Subcutaneous abdominal adipose tissue (tissue), 5 donors: Measurements from ENCODE around the gene ATP2B1.

ENCODE experiments used
- H3K27ac ChIP-seq: one replicate; pipeline ENCODE4 v1.7.0; 2013; ENCODE audit warnings: low read depth, mild to moderate bottlenecking, inconsistent platforms, low read length, moderate library complexity
- H3K27me3 ChIP-seq, 5 donors: one replicate each; pipeline ENCODE4 v1.7.0; 2013; ENCODE audit warnings: low read length in 5 of 5, inconsistent platforms in 1 of 5; ENCODE audit not compliant: control insufficient read depth in 5 of 5, insufficient read depth in 4 of 5
- H3K36me3 ChIP-seq, 5 donors: one replicate each; pipeline ENCODE4 v1.7.0; 2013; ENCODE audit warnings: low read length in 5 of 5; ENCODE audit not compliant: control insufficient read depth in 5 of 5, insufficient read depth in 5 of 5
- H3K4me1 ChIP-seq, 5 donors: one replicate each; pipeline ENCODE4 v1.7.0; 2013; ENCODE audit warnings: low read length in 5 of 5, mild to moderate bottlenecking in 3 of 5, moderate library complexity in 1 of 5; ENCODE audit not compliant: control insufficient read depth in 5 of 5, insufficient read depth in 5 of 5
- H3K4me3 ChIP-seq, 5 donors: one replicate each; pipeline ENCODE4 v1.7.0; 2013; ENCODE audit warnings: low read length in 5 of 5, low read depth in 1 of 5
- H3K9ac ChIP-seq, 5 donors: one replicate each; pipeline ENCODE4 v1.7.0; 2013; ENCODE audit warnings: low read length in 5 of 5, mild to moderate bottlenecking in 4 of 5, moderate library complexity in 3 of 5
- H3K9me3 ChIP-seq, 5 donors: one replicate each; pipeline ENCODE4 v1.7.0; 2013; ENCODE audit warnings: low read length in 5 of 5; ENCODE audit not compliant: control insufficient read depth in 5 of 5
- donor health status: healthy.
- donor health status: healthy.
- donor health status: healthy.
- donor health status: healthy.
- donor health status: healthy.

The ATP2B1 gene

GRCh38 chr12:89680409-89680808 lies 28.2 kb downstream of the ATP2B1 start:
- no peaks in the 10 kb centered on the region for H3K27me3 ChIP-seq
- peaks cover 0 to 4% (median 0%) of the 10 kb centered on the region in 5 donors for H3K36me3 ChIP-seq
- H3K4me1 ChIP-seq, result no peaks in the 10 kb centered on the region
- H3K4me3 ChIP-seq, result no peak overlapping the region
- H3K9me3 ChIP-seq, result peaks cover 0 to 28% (median 11%) of the 10 kb centered on the region in 5 donors
- H3K9ac ChIP-seq, result no peak overlapping the region
- H3K27ac ChIP-seq, result no peak overlapping the region

GRCh38 chr12:89679631-89680030 lies 29.0 kb downstream of the ATP2B1 start:
- Histone ChIP-seq H3K9ac (no peak overlapping the region), H3K36me3 (peaks cover 0 to 4% (median 0%) of the 10 kb centered on the region in 5 donors), H3K27me3 (no peaks in the 10 kb centered on the region), H3K4me1 (no peaks in the 10 kb centered on the region), H3K9me3 (peaks cover 0 to 28% (median 11%) of the 10 kb centered on the region in 5 donors), H3K27ac (no peak overlapping the region), H3K4me3 (no peak overlapping the region)

- Histone ChIP-seq H3K27ac (no peak overlapping the region), H3K27me3 (no peaks in the 10 kb centered on the region), H3K9ac (no peak overlapping the region), H3K36me3 (peaks cover 0 to 4% (median 0%) of the 10 kb centered on the region in 5 donors), H3K4me3 (no peak overlapping the region), H3K4me1 (no peaks in the 10 kb centered on the region), H3K9me3 (peaks cover 0 to 28% (median 11%) of the 10 kb centered on the region in 5 donors)
These were observed 30.4 kb downstream of the ATP2B1 start for GRCh38 chr12:89678225-89678624.

GRCh38 chr12:89676930-89677329 lies 31.7 kb downstream of the ATP2B1 start:
- no peaks in the 10 kb centered on the region for H3K27me3 ChIP-seq
- H3K36me3 ChIP-seq, result no peaks in the 10 kb centered on the region
- H3K27ac ChIP-seq, result no peak overlapping the region
- no peak overlapping the region for H3K4me3 ChIP-seq
- H3K9ac ChIP-seq, result no peak overlapping the region
- peaks cover 0 to 18% (median 11%) of the 10 kb centered on the region in 5 donors for H3K9me3 ChIP-seq
- no peaks in the 10 kb centered on the region for H3K4me1 ChIP-seq

GRCh38 chr12:89674326-89674942 lies 34.2 kb downstream of the ATP2B1 start:
- no peaks in the 10 kb centered on the region for H3K36me3 ChIP-seq
- no peaks in the 10 kb centered on the region for H3K4me1 ChIP-seq
- no peaks in the 10 kb centered on the region for H3K9me3 ChIP-seq
- H3K27ac ChIP-seq, result no peak overlapping the region
- H3K4me3 ChIP-seq, result no peak overlapping the region
- no peak overlapping the region for H3K9ac ChIP-seq
- no peaks in the 10 kb centered on the region for H3K27me3 ChIP-seq

GRCh38 chr12:89673603-89674002 lies 35.0 kb downstream of the ATP2B1 start:
- Histone ChIP-seq H3K9me3 (no peaks in the 10 kb centered on the region), H3K27me3 (no peaks in the 10 kb centered on the region), H3K4me1 (no peaks in the 10 kb centered on the region)

GRCh38 chr12:89672589-89672979 lies 36.1 kb downstream of the ATP2B1 start:
- no peaks in the 10 kb centered on the region for H3K9me3 ChIP-seq
- no peaks in the 10 kb centered on the region for H3K4me1 ChIP-seq
- no peak overlapping the region for H3K4me3 ChIP-seq
- no peak overlapping the region for H3K27ac ChIP-seq
- no peaks in the 10 kb centered on the region for H3K36me3 ChIP-seq
- no peaks in the 10 kb centered on the region for H3K27me3 ChIP-seq
- H3K9ac ChIP-seq, result no peak overlapping the region

More at GRCh38 chr12:89673603-89674002, 35.0 kb downstream of the ATP2B1 start:
- no peak overlapping the region for H3K4me3 ChIP-seq
- no peak overlapping the region for H3K27ac ChIP-seq
- H3K9ac ChIP-seq, result no peak overlapping the region
- H3K36me3 ChIP-seq, result no peaks in the 10 kb centered on the region

- Histone ChIP-seq H3K9me3 (no peaks in the 10 kb centered on the region), H3K9ac (no peak overlapping the region), H3K27me3 (no peaks in the 10 kb centered on the region), H3K36me3 (no peaks in the 10 kb centered on the region), H3K27ac (no peak overlapping the region), H3K4me1 (no peaks in the 10 kb centered on the region), H3K4me3 (no peak overlapping the region)
These were observed 37.2 kb downstream of the ATP2B1 start for GRCh38 chr12:89671469-89671868.

- Histone ChIP-seq H3K4me1 (peaks cover 0 to 4% (median under 1%) of the 10 kb centered on the region in 5 donors), H3K9me3 (no peaks in the 10 kb centered on the region), H3K4me3 (no peak overlapping the region), H3K36me3 (no peaks in the 10 kb centered on the region), H3K9ac (no peak overlapping the region), H3K27ac (no peak overlapping the region), H3K27me3 (no peaks in the 10 kb centered on the region)
These were observed 39.4 kb downstream of the ATP2B1 start for GRCh38 chr12:89669197-89669596.

- no peak overlapping the region for H3K4me3 ChIP-seq
- no peaks in the 10 kb centered on the region for H3K36me3 ChIP-seq
- no peak overlapping the region for H3K9ac ChIP-seq
- no peak overlapping the region for H3K27ac ChIP-seq
- no peaks in the 10 kb centered on the region for H3K9me3 ChIP-seq
- H3K4me1 ChIP-seq, result peaks cover 0 to 20% (median 14%) of the 10 kb centered on the region in 5 donors
- no peaks in the 10 kb centered on the region for H3K27me3 ChIP-seq
These were observed 43.1 kb downstream of the ATP2B1 start for GRCh38 chr12:89665556-89665955.
